Parietal lobe (tissue), 2 donors: ENCODE data around the gene MTRFR. TPM values are rescaled to one million over a fixed set of nuclear protein-coding genes. Genes with fewer than 3 reads are reported as not detected.

Experiments
- small RNA-seq: library from RNA; depleted of rRNA; stranded (forward); fragments of <200 nt; gene quantifications from one replicate; pipeline ENCODE3, GENCODE V24; 2014; ENCODE audit warnings: low replicate concordance
- total RNA-seq: library from RNA; depleted of rRNA; stranded (reverse); fragments of >200 nt; gene quantifications from one replicate; pipeline ENCODE4 v1.2.3, GENCODE V29; 2014

The MTRFR gene
- total RNA-seq, result 18.5 TPM

DNA sequence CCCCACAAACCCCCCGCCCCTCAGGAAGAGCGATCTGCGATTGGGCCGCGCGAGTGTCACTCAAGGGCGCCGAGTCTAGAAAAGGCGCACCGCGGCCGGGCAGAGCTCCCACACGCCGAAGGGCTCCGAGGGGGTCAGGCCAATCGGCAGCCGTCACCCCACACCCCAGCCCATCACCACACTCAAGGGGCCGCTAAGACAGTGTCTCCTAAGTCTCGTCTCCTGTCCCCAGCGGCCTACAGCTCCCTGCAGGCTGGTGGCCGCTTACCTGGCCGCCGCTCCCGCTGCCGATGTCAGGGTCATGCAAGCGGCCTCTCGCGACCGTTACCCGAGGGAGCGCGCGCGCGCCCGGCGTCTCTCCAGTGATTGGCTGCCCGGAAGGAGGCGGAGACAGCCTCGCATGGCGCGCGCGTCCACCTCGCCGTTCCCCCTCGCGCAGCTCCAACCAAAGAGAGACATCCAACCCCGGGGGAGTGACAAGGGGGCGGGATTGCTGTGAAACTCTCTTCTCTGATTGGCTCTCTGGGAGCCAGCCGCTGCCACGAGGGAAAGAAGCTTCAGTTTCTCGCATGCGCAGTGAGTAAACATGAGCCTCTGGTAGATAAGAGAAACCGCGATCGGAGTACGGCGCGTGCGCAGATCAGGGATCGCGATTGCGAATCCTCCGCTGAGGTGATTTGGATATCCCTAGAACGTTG lies at the start of gene MTRFR, which contains the start of gene MPHOSPH9:
Gene MTRFR (plus strand): TSS at position 630 of the 698 bp plus-strand sequence. CDS start 20,239 bp downstream, outside the sequence.
Gene MPHOSPH9 (minus strand): TSS at position 335 of the 698 bp plus-strand sequence. CDS start 2,777 bp downstream, outside the sequence.

Small RNA genes within 50 kb of the gene (small RNA-seq; reads per million reads assigned to genes)
- not detected for gene RNA5SP375

Other genes starting within 250 kb of the MTRFR start
- 20.3 TPM for gene PITPNM2, start 82.3 kb upstream of the MTRFR start, total RNA-seq
- gene MPHOSPH9, start 295 bp upstream of the MTRFR start, total RNA-seq, result 121 TPM
- 80.1 TPM for gene CDK2AP1, start 38.4 kb downstream of the MTRFR start, total RNA-seq
- 51.0 TPM for gene SBNO1, start 131.4 kb downstream of the MTRFR start, total RNA-seq
- 33.5 TPM for gene KMT5A, start 150.7 kb downstream of the MTRFR start, total RNA-seq
- gene RILPL2, start 203.2 kb downstream of the MTRFR start, total RNA-seq, result 0.63 TPM
- gene SNRNP35, start 224.7 kb downstream of the MTRFR start, total RNA-seq, result 35.1 TPM